Transverse colon (tissue), 4 donors: Measurements from ENCODE around the gene RPTN. TPM values are rescaled to one million over a fixed set of nuclear protein-coding genes. Genes with fewer than 3 reads are reported as not detected.

Experiments
- DNase-seq: peaks from one replicate; pipeline ENCODE4 v3.0.0-alpha.2; 2019
- H3K27ac ChIP-seq, 4 donors: fragments of 200-600 bp; sonication (generic); 2 replicates each; pipeline ENCODE4 v1.5.1; 2016 to 2018; ENCODE audit warnings: inconsistent platforms in 4 of 4
- H3K27me3 ChIP-seq: fragments of 200-600 bp; sonication (generic); 2 replicates; pipeline ENCODE4 v1.5.1; 2017; ENCODE audit warnings: inconsistent platforms
- H3K36me3 ChIP-seq, 4 donors: fragments of 200-600 bp; sonication (generic); 2 replicates each; pipeline ENCODE4 v1.5.1; 2017 to 2019; ENCODE audit warnings: inconsistent platforms in 4 of 4
- H3K4me1 ChIP-seq, 4 donors: fragments of 200-600 bp; sonication (generic); 2 replicates each; pipeline ENCODE4 v1.5.1; 2017 to 2020; ENCODE audit warnings: inconsistent platforms in 4 of 4
- H3K4me3 ChIP-seq, 4 donors: fragments of 200-600 bp; sonication (generic); 1 replicate in 1 of 4; 2 replicates in 3 of 4; pipeline versions ENCODE4 v1.5.1 to v1.6.1; 2017 to 2019; ENCODE audit warnings: inconsistent platforms in 4 of 4
- H3K9me3 ChIP-seq, 2 donors: fragments of 200-600 bp; sonication (generic); 2 replicates each; pipeline ENCODE4 v1.5.1; 2017 to 2019; ENCODE audit warnings: inconsistent platforms in 2 of 2
- CTCF ChIP-seq, 5 experiments: fragments of 200-600 bp in 3 of 5; fragments of 450-650 bp in 2 of 5; sonication (generic) in 3 of 5; IDR thresholded peaks; 1 replicate in 2 of 5; 2 replicates in 3 of 5; pipeline ENCODE4 v1.5.1; 2016 to 2017; ENCODE audit warnings: antibody characterized with exemption in 5 of 5, inconsistent platforms in 3 of 5, mild to moderate bottlenecking in 2 of 5, moderate library complexity in 1 of 5
- EP300 ChIP-seq: sonication (generic); formaldehyde crosslinking; IDR thresholded peaks from one replicate; pipeline ENCODE4 v1.6.1; 2017; ENCODE audit warnings: antibody characterized with exemption, low read depth
- POLR2A ChIP-seq: fragments of 450-650 bp; IDR thresholded peaks from one replicate; pipeline ENCODE4 v1.6.1; 2016; ENCODE audit warnings: antibody characterized with exemption, mild to moderate bottlenecking, moderate library complexity
- POLR2AphosphoS5 ChIP-seq, 3 donors: sonication (generic); formaldehyde crosslinking; IDR thresholded peaks; one replicate each; pipeline ENCODE4 v1.6.1; 2016; ENCODE audit warnings: antibody characterized with exemption in 3 of 3
- WGBS, 2 donors: methylation state at CpG; one replicate each; pipeline ENCODE4 v1.1.5; 2018; ENCODE audit warnings: low coverage in 1 of 2; 5-methylcytosine and 5-hydroxymethylcytosine counted together
- in situ Hi-C, 4 donors: fragments of 200-750 bp; cut with MboI; loops; one replicate each; pipeline versions ENCODE4 v1.15.0 to v1.15.1; 2017; ENCODE audit warnings: low sequenced_read_pairs in 3 of 4, low pct_ligation_motif_present in 1 of 4, low pct_unique_long_range_greater_than_20kb in 1 of 4
- intact Hi-C: fragments of 100-400 bp; cut with DNase I; formaldehyde crosslinking; loops from one replicate; pipeline ENCODE4 v1.15.1; 2023; ENCODE audit warnings: low total_unique reads
- total RNA-seq, 4 donors: library from RNA; depleted of rRNA; stranded (reverse); fragments of >200 nt; gene quantifications; one replicate each; pipeline ENCODE4 v1.1.0, GENCODE V29; 2016

RPTN gene
- total RNA-seq, 4 donors from 2014 or later = not detected

- no peak overlapping the region for H3K4me3 ChIP-seq
- H3K27ac ChIP-seq = no peak overlapping the region
- in situ Hi-C loops (no loop called here), intact Hi-C loops (loop anchor here (2.0 kb wide), 1 partner anchor 319 kb away; no protein-coding TSS in a partner anchor)
- no peaks in the 10 kb centered on the region for H3K36me3 ChIP-seq
- TF ChIP-seq CTCF (IDR thresholded peaks at IDR 0.05) = peak; percentile 56 to 66 (median 63)
- TF ChIP-seq EP300 = no peak
- peak; percentile 41 for DNase-seq
- H3K9me3 ChIP-seq = no peaks in the 10 kb centered on the region
- 0% methylated on average over 1 of the region's 1 CpG for WGBS, 2 donors
- H3K27me3 ChIP-seq = peaks cover 10% of the 10 kb centered on the region
- H3K4me1 ChIP-seq = no peaks in the 10 kb centered on the region
Measured at GRCh38 chr1:152141971-152142584, 16.9 kb downstream of the RPTN start.

DNA sequence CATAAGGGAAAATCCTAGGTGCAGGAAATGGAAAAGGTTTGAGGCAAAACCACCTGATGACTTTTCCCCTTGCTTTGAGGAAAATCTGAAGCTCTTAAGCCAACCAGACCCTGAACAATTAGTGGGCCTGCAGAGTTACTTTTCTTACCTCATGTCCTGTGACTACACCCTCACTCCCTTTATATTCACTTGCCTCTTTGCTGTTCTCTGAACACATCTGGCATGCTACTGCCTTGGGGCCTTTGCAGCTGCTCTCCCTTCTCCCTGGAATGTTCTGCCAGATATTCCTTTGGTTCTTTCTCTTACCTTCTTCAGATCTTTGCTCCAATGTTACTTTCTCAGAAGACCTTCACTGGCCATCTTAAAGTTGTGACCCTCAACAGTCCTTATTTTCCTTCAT is 21.8 kb downstream of the RPTN start:
- in situ Hi-C loops = no loop called here
- Histone ChIP-seq H3K4me1 (no peaks in the 10 kb centered on the region), H3K36me3 (no peaks in the 10 kb centered on the region), H3K27ac (no peak overlapping the region), H3K27me3 (peaks cover 23% of the 10 kb centered on the region), H3K9me3 (peaks cover 0 to 4% of the 10 kb centered on the region in 2 donors), H3K4me3 (no peak overlapping the region)
- no peak for DNase-seq
- no peak for TF ChIP-seq CTCF (IDR thresholded peaks at IDR 0.05)
- TF ChIP-seq POLR2A = no peak
- no peak for TF ChIP-seq EP300
- TF ChIP-seq POLR2AphosphoS5 (IDR thresholded peaks at IDR 0.05) = no peak
- intact Hi-C loops = no loop called here

DNA sequence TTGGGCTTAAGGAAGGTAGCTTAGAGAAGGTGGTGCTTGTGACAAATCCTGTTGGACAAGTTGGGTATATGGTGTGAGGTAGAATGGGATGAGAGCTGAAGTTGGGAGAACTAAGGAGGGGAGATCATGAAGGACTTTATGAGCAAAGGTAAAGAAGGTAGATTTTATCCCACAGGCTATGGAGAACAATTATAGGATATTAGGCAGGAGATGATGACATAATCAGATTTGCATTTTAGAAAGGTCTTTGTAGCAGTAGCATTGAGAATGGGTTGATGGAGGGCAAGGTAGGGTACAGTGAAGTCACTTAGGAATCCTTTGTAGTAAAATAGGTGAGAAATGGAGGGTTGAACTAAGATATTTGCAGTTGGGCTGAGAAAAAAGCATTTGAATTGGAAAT is 28.8 kb downstream of the RPTN start:
- Histone ChIP-seq H3K9me3 (peaks cover 0 to 4% of the 10 kb centered on the region in 2 donors), H3K27ac (no peak overlapping the region), H3K4me1 (no peaks in the 10 kb centered on the region), H3K27me3 (peaks cover 50% of the 10 kb centered on the region), H3K36me3 (no peaks in the 10 kb centered on the region), H3K4me3 (no peak overlapping the region)
- in situ Hi-C loops = no loop called here
- TF ChIP-seq EP300 (no peak), POLR2AphosphoS5 (IDR thresholded peaks at IDR 0.05) (no peak), CTCF (IDR thresholded peaks at IDR 0.05) (no peak), POLR2A (no peak)
- intact Hi-C loops = no loop called here
- no peak for DNase-seq

DNA sequence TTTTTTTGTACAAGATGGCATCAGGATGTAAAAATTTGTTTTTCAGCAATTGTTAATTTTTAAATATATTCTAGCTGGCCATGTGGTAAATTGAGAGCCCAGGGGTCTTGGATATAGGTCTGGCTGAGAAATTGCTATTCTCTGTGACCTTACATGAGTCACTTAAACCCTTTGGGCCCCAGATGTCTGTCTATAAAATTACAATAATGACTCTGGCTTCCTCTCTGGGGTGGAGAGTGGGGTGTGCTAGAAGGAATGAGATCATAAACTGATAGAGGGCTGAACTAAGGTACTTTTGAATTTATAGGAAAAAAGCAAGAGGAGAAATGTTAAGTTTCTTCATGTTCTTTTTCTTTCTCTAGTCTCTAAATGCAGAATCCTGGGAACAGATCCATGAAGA is 31.4 kb downstream of the RPTN start:
- Histone ChIP-seq H3K36me3 (no peaks in the 10 kb centered on the region), H3K27ac (no peak overlapping the region), H3K4me1 (no peaks in the 10 kb centered on the region), H3K27me3 (peaks cover 52% of the 10 kb centered on the region), H3K9me3 (peaks cover 0 to under 1% of the 10 kb centered on the region in 2 donors), H3K4me3 (no peak overlapping the region)
- intact Hi-C loops (no loop called here), in situ Hi-C loops (loop anchor here in 1 of 4 donors (10.0 kb wide), 1 partner anchor 57 kb away; no protein-coding TSS in a partner anchor)
- TF ChIP-seq POLR2AphosphoS5 (IDR thresholded peaks at IDR 0.05) (no peak), CTCF (IDR thresholded peaks at IDR 0.05) (no peak), EP300 (no peak), POLR2A (no peak)
- no peak for DNase-seq
